ENCODE data around the gene SNAI3. TPM values are rescaled to one million over a fixed set of nuclear protein-coding genes. Genes with fewer than 3 reads are reported as not detected.

SNAI3 gene
- total and polyA plus RNA-seq, 2 of the 4 experiments (the other 2 are of a cell fraction) = 0.21 TPM; not detected in 1

- H4K91ac ChIP-seq (ENCODE audit: insufficient read depth, low read depth, low read length) = 0 out of 2 replicates have a peak overlapping the region, but pooled peaks have one; percentile 27
- peak overlapping the region; percentile 43 for H3K9ac ChIP-seq (ENCODE audit: low read depth, low read length)
- H3K9me1 ChIP-seq (ENCODE audit: insufficient read depth, low read length) = no peaks in the 10 kb centered on the region; the same call in none of the 2 replicates
- ChIA-PET CTCF (interaction anchor here (0.7 kb wide), 1 partner anchor 77 kb away, joined by 3 read pairs; no protein-coding TSS in a partner anchor), POLR2A (ENCODE audit: unreplicated experiment) (no interaction called here)
- no peak overlapping the region for H2BK120ac ChIP-seq (ENCODE audit: low read depth, low read length)
- no peak overlapping the region; the same call in 1 of the 2 replicates for H2AK5ac ChIP-seq (ENCODE audit: low read depth, low read length)
- H3K4me2 ChIP-seq (ENCODE audit: low read depth, low read length) = peak overlapping the region; percentile 60
- H3K18ac ChIP-seq (ENCODE audit: low read depth, low read length) = no peak overlapping the region
- H3K4me3 ChIP-seq (ENCODE audit: insufficient read depth, low read depth, low read length) = peak overlapping the region; percentile 95
- peak overlapping the region; percentile 55; the same call in 1 of the 2 replicates for H3K14ac ChIP-seq (replicated peaks; ENCODE audit: low read depth, low read length)
- peaks cover 25 to 74% of the 10 kb centered on the region in 2 experiments for H3K79me1 ChIP-seq (ENCODE audit: low read depth in 1 of 2, low read length in 2 of 2)
- H3K56ac ChIP-seq (ENCODE audit: extremely low read depth, insufficient read depth, low read length) = peak overlapping the region; percentile 20; the same call in 1 of the 2 replicates
- H2BK15ac ChIP-seq (ENCODE audit: low read depth, low read length) = no peak overlapping the region
- H4K5ac ChIP-seq (ENCODE audit: low read depth, low read length) = no peak overlapping the region
- no peak overlapping the region; the same call in 1 of the 2 replicates for H3K27ac ChIP-seq (ENCODE audit: insufficient read depth, low read length)
- peaks cover 19% of the 10 kb centered on the region for H3K4me1 ChIP-seq (ENCODE audit: control insufficient read depth, insufficient read depth, low read length)
- no peaks in the 10 kb centered on the region for H3K27me3 ChIP-seq (ENCODE audit: control insufficient read depth, insufficient read depth, low read length)
- H4K8ac ChIP-seq (ENCODE audit: low read depth in 2 of 2, low read length in 2 of 2) = no peak overlapping the region; a peak in 1 of 4 replicates
- TF ChIP-seq RAD21 (IDR thresholded peaks at IDR 0.05; ENCODE audit: low read length) (no peak), CEBPB (IDR thresholded peaks at IDR 0.05; ENCODE audit: low read depth, low read length) (no peak), SMC3 (IDR thresholded peaks at IDR 0.05; ENCODE audit: low read depth, low read length) (no peak), POLR2A (IDR thresholded peaks at IDR 0.05; ENCODE audit: low read depth, low read length) (no peak), CHD1 (IDR thresholded peaks at IDR 0.05; ENCODE audit: low read depth, low read length) (no peak), RCOR1 (IDR thresholded peaks at IDR 0.05; ENCODE audit: insufficient replicate concordance, low read length) (no peak), MAFK (IDR thresholded peaks at IDR 0.05; ENCODE audit: low read depth, low read length) (no peak), BHLHE40 (IDR thresholded peaks at IDR 0.05; ENCODE audit: low read depth, low read length) (no peak), MAZ (IDR thresholded peaks at IDR 0.05; ENCODE audit: borderline replicate concordance, low read depth, low read length) (no peak), NFE2L2 (IDR thresholded peaks at IDR 0.05; ENCODE audit: low read depth, low read length) (no peak)
- TF ChIP-seq, protein P1, sequence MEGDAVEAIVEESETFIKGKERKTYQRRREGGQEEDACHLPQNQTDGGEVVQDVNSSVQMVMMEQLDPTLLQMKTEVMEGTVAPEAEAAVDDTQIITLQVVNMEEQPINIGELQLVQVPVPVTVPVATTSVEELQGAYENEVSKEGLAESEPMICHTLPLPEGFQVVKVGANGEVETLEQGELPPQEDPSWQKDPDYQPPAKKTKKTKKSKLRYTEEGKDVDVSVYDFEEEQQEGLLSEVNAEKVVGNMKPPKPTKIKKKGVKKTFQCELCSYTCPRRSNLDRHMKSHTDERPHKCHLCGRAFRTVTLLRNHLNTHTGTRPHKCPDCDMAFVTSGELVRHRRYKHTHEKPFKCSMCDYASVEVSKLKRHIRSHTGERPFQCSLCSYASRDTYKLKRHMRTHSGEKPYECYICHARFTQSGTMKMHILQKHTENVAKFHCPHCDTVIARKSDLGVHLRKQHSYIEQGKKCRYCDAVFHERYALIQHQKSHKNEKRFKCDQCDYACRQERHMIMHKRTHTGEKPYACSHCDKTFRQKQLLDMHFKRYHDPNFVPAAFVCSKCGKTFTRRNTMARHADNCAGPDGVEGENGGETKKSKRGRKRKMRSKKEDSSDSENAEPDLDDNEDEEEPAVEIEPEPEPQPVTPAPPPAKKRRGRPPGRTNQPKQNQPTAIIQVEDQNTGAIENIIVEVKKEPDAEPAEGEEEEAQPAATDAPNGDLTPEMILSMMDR (conservative IDR thresholded peaks at IDR 0.05; ENCODE audit: low read depth, low read length) = no peak
- H2AFZ ChIP-seq (replicated peaks; ENCODE audit: low read length, poor library complexity) = peak overlapping the region; percentile 94
- peak overlapping the region; percentile 75 for H2AK9ac ChIP-seq (replicated peaks; ENCODE audit: low read depth, low read length, poor library complexity)
- intact Hi-C loops (cut with micrococcal nuclease) = no loop called here
- ATAC-seq (ENCODE audit: low read depth) (no peak), DNase-seq (peak; percentile 34)
- in situ Hi-C loops (cut with MboI; ENCODE audit: low sequenced_read_pairs) = no loop called here
- BruUV-seq (replicated peaks) = no TSS peak
- H3K4ac ChIP-seq (ENCODE audit: low read depth, low read length) = peak overlapping the region; percentile 57
- H3K36me3 ChIP-seq (ENCODE audit: control insufficient read depth, insufficient read depth, low read length) = peaks cover 3% of the 10 kb centered on the region
- peaks cover 10% of the 10 kb centered on the region; the same call in 1 of the 2 replicates for H4K20me1 ChIP-seq (ENCODE audit: insufficient read depth, low read length)
- dilution Hi-C loops (cut with HindIII; ENCODE audit: low sequenced_read_pairs, unreplicated experiment) = no loop called here
- 47% methylated on average over 3 of the region's 9 CpGs; no CpG with 5 or more reads in 1 of the 2 experiments for WGBS, 2 experiments (ENCODE audit: extremely low coverage in 2 of 2, insufficient read length in 1 of 2)
- no peak overlapping the region for H2BK5ac ChIP-seq (ENCODE audit: low read depth, low read length, poor library complexity, severe bottlenecking)
- no peaks in the 10 kb centered on the region for H3K9me3 ChIP-seq (ENCODE audit: control insufficient read depth, insufficient read depth, low read length)
- peak overlapping the region; percentile 81 for H3K23ac ChIP-seq (ENCODE audit: low read depth, low read length)
- H2BK20ac ChIP-seq (ENCODE audit: low read depth, low read length) = no peak overlapping the region
These were observed 18.9 kb upstream of the SNAI3 start for GRCh38 chr16:88705076-88705684.

All from IMR-90 (cell line).